ENCODE results near the gene LDLRAD4. TPM values are rescaled to one million over a fixed set of nuclear protein-coding genes. Genes with fewer than 3 reads are reported as not detected.
A peak's percentile ranks its signal among the peaks of the same experiment; 100 is the strongest.
"Not testable (repeated sequence)": the region's sequence is repeated elsewhere in the genome, so short reads cannot be mapped to it uniquely, and the experiment has no call there.

Gene LDLRAD4
- total RNA-seq, 4 donors from 2014 or later, result 20.4 to 40.4 (median 35.3) TPM

DNA sequence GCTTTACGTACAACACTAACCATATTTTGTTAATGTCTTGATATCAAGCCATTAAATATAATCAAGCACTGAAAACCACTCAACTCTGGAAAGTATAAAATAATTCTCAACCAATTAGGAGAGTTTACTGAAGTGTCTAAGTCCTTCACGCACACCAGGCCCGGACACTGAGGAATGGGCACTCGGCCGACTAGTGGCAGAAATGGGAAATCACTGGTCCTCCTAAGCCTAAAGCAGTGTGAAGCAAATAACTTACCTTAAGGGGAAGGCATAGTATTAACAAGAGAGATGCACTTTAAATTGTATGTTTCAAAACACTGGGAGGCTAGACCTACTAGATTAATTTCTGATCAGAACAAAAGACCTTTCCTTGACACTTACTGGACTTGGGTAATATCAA lies 462.1 kb downstream of the LDLRAD4 start:
- peak overlapping the region in 2 of 4 donors; percentile 2 to 31 for H3K27ac ChIP-seq (replicated peaks in 1 of 4)
- DNase-seq (ENCODE audit: extremely low spot score), result no peak

DNA sequence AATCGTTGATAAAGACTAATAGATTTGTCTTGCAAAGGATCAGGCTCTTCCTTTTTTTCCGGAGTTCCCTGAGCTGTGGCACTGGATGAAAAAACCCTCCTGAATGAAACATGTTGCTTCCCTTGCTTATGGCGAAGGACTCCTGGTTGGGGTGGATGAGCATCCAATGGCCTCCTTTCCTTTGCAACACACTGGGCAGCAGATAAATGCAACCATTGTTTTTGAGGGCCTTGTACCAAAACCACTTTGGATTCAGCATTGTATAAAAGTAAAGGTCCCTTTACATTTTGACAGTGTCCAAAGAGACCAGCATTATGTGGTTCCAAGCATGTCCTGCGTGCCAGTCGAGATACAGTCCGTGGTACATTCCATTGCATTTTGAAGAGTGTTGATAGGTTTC lies 463.1 kb downstream of the LDLRAD4 start:
- Histone ChIP-seq H3K4me1 (peaks cover 7 to 32% (median 24%) of the 10 kb centered on the region in 4 donors), H3K27me3 (no peaks in the 10 kb centered on the region), H3K27ac (replicated peaks in 1 of 4) (no peak overlapping the region), H3K36me3 (no peaks in the 10 kb centered on the region), H3K9me3 (no peaks in the 10 kb centered on the region), H3K4me3 (no peak overlapping the region)
- no peak for DNase-seq (ENCODE audit: extremely low spot score)
- TF ChIP-seq POLR2A (IDR thresholded peaks at IDR 0.05; ENCODE audit: low read depth) (no peak), EP300 (IDR thresholded peaks at IDR 0.05) (no peak), POLR2AphosphoS5 (IDR thresholded peaks at IDR 0.05) (no peak)
- TF ChIP-seq, protein P1, sequence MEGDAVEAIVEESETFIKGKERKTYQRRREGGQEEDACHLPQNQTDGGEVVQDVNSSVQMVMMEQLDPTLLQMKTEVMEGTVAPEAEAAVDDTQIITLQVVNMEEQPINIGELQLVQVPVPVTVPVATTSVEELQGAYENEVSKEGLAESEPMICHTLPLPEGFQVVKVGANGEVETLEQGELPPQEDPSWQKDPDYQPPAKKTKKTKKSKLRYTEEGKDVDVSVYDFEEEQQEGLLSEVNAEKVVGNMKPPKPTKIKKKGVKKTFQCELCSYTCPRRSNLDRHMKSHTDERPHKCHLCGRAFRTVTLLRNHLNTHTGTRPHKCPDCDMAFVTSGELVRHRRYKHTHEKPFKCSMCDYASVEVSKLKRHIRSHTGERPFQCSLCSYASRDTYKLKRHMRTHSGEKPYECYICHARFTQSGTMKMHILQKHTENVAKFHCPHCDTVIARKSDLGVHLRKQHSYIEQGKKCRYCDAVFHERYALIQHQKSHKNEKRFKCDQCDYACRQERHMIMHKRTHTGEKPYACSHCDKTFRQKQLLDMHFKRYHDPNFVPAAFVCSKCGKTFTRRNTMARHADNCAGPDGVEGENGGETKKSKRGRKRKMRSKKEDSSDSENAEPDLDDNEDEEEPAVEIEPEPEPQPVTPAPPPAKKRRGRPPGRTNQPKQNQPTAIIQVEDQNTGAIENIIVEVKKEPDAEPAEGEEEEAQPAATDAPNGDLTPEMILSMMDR (IDR thresholded peaks at IDR 0.05), result no peak
- WGBS, result 92% methylated on average over 6 of the region's 6 CpGs
- intact Hi-C loops (cut with DNase I), result no loop called here

More for the DNA sequence above, 462.1 kb downstream of the LDLRAD4 start:
- H3K4me1 ChIP-seq, result peaks cover 7 to 32% (median 24%) of the 10 kb centered on the region in 4 donors
- H3K9me3 ChIP-seq, result no peaks in the 10 kb centered on the region
- no peaks in the 10 kb centered on the region for H3K36me3 ChIP-seq
- no peak for TF ChIP-seq POLR2AphosphoS5 (IDR thresholded peaks at IDR 0.05)
- TF ChIP-seq, protein P1 (IDR thresholded peaks at IDR 0.05), result peak; percentile 60 to 72 (median 67)
- no peaks in the 10 kb centered on the region for H3K27me3 ChIP-seq
- WGBS, result 54% methylated on average over 5 of the region's 5 CpGs
- no peak overlapping the region for H3K4me3 ChIP-seq
- intact Hi-C loops (cut with DNase I), result no loop called here

DNA sequence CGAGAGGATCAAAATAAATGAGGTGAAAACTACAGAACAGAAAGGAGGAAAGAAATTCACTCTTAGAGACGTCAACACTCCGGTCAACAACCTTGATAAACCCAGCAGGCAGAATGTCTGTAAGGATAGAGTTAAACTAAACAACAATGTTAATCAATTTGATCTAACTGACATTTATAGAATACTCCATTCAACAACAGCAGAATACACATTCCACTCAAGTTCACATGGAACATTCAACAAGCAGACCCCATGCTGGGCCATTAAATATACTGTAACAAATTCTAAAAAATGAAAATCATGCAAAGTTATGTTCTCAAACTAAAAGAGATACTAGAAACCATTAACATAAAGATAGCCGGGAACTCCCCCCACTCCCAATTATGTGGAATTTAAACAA lies 466.0 kb downstream of the LDLRAD4 start:
- Histone ChIP-seq H3K36me3 (no peaks in the 10 kb centered on the region), H3K4me1 (peaks cover 7 to 24% (median 12%) of the 10 kb centered on the region in 4 donors), H3K4me3 (no peak overlapping the region), H3K27ac (replicated peaks in 1 of 4) (no peak overlapping the region), H3K9me3 (no peaks in the 10 kb centered on the region), H3K27me3 (no peaks in the 10 kb centered on the region)
- intact Hi-C loops (cut with DNase I), result no loop called here
- TF ChIP-seq POLR2A (IDR thresholded peaks at IDR 0.05; ENCODE audit: low read depth) (no peak), EP300 (IDR thresholded peaks at IDR 0.05) (no peak), POLR2AphosphoS5 (IDR thresholded peaks at IDR 0.05) (no peak)
- no peak for DNase-seq (ENCODE audit: extremely low spot score)
- WGBS, result 92% methylated on average over 4 of the region's 4 CpGs

DNA sequence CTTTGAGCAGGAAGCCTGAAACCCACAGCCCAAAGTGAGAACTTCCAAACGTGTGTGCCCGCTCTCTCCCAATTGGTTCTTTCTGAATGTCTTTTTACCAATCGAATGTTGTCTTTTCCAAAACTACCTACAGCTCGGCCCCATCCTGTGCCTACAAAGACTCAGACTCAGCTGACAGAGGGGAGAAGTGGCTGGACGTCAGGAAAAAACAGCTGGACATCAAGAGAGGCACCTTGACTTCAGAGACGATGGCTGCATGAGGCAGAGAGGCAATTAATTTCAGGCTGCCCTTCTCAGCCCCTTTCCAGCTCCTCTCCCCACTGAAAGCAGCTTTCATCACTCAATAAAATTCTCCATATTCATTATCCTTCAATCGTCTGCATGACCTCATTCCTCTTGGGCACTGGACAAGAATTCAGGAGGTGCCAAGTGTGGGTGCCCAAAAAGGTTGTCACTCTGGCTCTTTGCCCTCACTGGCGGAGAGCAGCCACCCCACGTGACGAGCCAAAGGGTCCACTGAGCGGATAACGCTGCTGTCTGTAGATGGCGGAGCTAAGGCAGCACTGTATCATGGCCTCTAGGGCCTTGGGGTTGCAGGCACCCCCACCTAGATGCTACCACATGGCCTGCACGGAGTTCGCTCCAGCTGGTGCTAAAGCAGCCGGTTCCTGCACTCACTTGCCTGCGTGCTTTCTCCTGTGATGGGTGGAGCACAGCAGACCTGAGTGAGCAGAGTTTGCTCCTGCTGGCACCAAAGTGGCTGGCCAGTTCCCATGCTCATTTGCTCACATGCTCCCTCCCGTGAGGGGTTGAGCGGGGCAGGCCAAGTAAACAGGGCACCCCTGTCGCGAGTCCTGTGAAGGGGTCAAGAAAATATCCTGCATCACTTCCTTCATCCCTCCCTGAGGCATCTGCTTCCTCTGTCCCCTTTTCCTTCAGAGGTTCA lies 469.9 kb downstream of the LDLRAD4 start:
- Histone ChIP-seq H3K4me1 (peaks cover 0 to 10% (median 4%) of the 10 kb centered on the region in 4 donors), H3K27ac (replicated peaks in 1 of 4) (no peak overlapping the region), H3K9me3 (no peaks in the 10 kb centered on the region), H3K27me3 (no peaks in the 10 kb centered on the region), H3K36me3 (no peaks in the 10 kb centered on the region), H3K4me3 (no peak overlapping the region)
- 86% methylated on average over 21 of the region's 21 CpGs for WGBS
- intact Hi-C loops (cut with DNase I), result no loop called here
- TF ChIP-seq POLR2A (IDR thresholded peaks at IDR 0.05; ENCODE audit: low read depth) (no peak), EP300 (IDR thresholded peaks at IDR 0.05) (no peak), POLR2AphosphoS5 (IDR thresholded peaks at IDR 0.05) (no peak)
- TF ChIP-seq, protein P1 (IDR thresholded peaks at IDR 0.05), result no peak
- no peak for DNase-seq (ENCODE audit: extremely low spot score)

DNA sequence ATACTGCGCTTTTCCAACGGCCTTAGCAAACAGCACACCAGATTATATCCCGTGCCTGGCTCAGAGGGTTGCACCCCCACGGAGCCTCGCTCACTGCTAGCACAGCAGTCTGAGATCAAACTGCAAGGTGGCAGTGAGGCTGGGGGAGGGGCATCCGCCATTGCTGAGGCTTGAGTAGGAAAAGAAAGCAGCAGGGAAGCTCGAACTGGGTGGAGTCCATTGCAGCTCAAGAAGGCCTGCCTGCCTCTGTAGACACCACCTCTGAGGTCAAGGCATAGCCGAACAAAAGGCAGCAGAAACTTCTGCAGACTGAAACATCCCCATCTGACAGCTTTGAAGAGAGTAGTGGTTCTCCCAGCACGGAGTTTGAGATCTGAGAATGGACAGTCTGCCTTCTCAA lies 471.5 kb downstream of the LDLRAD4 start:
- DNase-seq (ENCODE audit: extremely low spot score); H3K27ac ChIP-seq (replicated peaks in 1 of 4); intact Hi-C loops (cut with DNase I); H3K36me3 ChIP-seq; H3K27me3 ChIP-seq; H3K9me3 ChIP-seq; H3K4me3 ChIP-seq: not testable (repeated sequence)
- 93% methylated on average over 7 of the region's 9 CpGs for WGBS
- H3K4me1 ChIP-seq, result peaks cover 0 to 10% (median 4%) of the 10 kb centered on the region in 4 donors

DNA sequence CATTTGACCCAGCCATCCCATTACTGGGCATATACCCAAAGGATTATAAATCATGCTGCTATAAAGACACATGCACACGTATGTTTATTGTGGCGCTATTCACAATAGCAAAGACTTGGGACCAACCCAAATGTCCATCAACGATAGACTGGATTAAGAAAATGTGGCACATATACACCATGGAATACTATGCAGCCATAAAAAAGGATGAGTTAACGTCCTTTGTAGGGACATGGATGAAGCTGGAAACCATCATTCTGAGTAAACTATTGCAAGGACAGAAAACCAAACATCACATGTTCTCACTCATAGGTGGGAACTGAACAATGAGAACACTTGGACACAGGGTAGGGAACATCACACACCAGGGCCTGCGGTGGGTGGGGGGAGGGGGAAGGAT lies 476.8 kb downstream of the LDLRAD4 start:
- H3K4me3 ChIP-seq; intact Hi-C loops (cut with DNase I); DNase-seq (ENCODE audit: extremely low spot score); H3K36me3 ChIP-seq; H3K4me1 ChIP-seq; H3K27ac ChIP-seq (replicated peaks in 1 of 4); H3K27me3 ChIP-seq; H3K9me3 ChIP-seq: not testable (repeated sequence)
- 93% methylated on average over 5 of the region's 5 CpGs for WGBS
